Measurements from ENCODE around the gene SAV1. TPM values are rescaled to one million over a fixed set of nuclear protein-coding genes. Genes with fewer than 3 reads are reported as not detected.

SAV1 gene
- total RNA-seq, 1 donor from 2014 or later: 22.6 TPM

Other genes with a start within 250 kb of the SAV1 start
- gene MAP4K5, start 135.7 kb downstream of the SAV1 start, total RNA-seq: 13.9 TPM
- gene ATL1, start 108.2 kb downstream of the SAV1 start, total RNA-seq: 0.89 TPM
- gene NIN, start 162.9 kb upstream of the SAV1 start, total RNA-seq: 22.8 TPM
- gene ABHD12B, start 203.7 kb upstream of the SAV1 start, total RNA-seq: not detected